ENCODE measurements around the gene RNF212B. TPM values are rescaled to one million over a fixed set of nuclear protein-coding genes. Genes with fewer than 3 reads are reported as not detected.

RNF212B gene
- total and polyA plus RNA-seq, 11 donors = not detected

- no peaks in the 10 kb centered on the region for H3K9me3 ChIP-seq
- peak; percentile 98 to 99 (median 99) for DNase-seq
- H3K27me3 ChIP-seq = no peaks in the 10 kb centered on the region
- peaks cover 0 to 61% (median 33%) of the 10 kb centered on the region in 12 donors for H3K4me1 ChIP-seq
- intact Hi-C loops (cut with DNase I) = loop anchor here in 6 of 10 donors (1.0 to 10.0 kb wide), 6 partner anchors 15 to 253 kb away; partner anchors contain the start of genes HOMEZ (in 3 of the 6), ACIN1 (in 1 of the 6), C14orf119 (in 1 of the 6) and PABPN1 (in 1 of the 6)
- peaks cover 0 to 31% (median 25%) of the 10 kb centered on the region in 9 donors for H3K36me3 ChIP-seq
- H3K27ac ChIP-seq = peak overlapping the region; percentile 94 to 100 (median 98)
- TF ChIP-seq POLR2A (IDR thresholded peaks at IDR 0.05) (no peak), CTCF (IDR thresholded peaks at IDR 0.05) (peak; percentile 53 to 98 (median 73))
- peak; percentile 76 to 90 (median 85) for ATAC-seq
- 0 to 1% (median 1%) methylated on average over 19 to 87 of the region's 87 CpGs for WGBS, 4 donors
- peak overlapping the region; percentile 77 to 95 (median 82) for H3K4me3 ChIP-seq
These were observed 63.7 kb downstream of the RNF212B start for GRCh38 chr14:23301288-23301968.

GRCh38 chr14:23301969-23302289 is 64.2 kb downstream of the RNF212B start:
- no peaks in the 10 kb centered on the region for H3K27me3 ChIP-seq
- peak overlapping the region; percentile 77 to 95 (median 82) for H3K4me3 ChIP-seq
- ATAC-seq (no peak), DNase-seq (no peak)
- H3K27ac ChIP-seq = peak overlapping the region; percentile 94 to 100 (median 98)
- H3K4me1 ChIP-seq = peaks cover 0 to 63% (median 35%) of the 10 kb centered on the region in 12 donors
- peak in 1 of 2 donors; percentile 75 for TF ChIP-seq POLR2A (IDR thresholded peaks at IDR 0.05)
- no peak for TF ChIP-seq CTCF (IDR thresholded peaks at IDR 0.05)
- no peaks in the 10 kb centered on the region for H3K9me3 ChIP-seq
- WGBS, 4 donors = 0 to 3% (median 1%) methylated on average over 8 to 25 of the region's 25 CpGs
- intact Hi-C loops (cut with DNase I) = loop anchor here in 6 of 10 donors (1.0 to 10.0 kb wide), 6 partner anchors 15 to 253 kb away; partner anchors contain the start of genes HOMEZ (in 3 of the 6), ACIN1 (in 1 of the 6), C14orf119 (in 1 of the 6) and PABPN1 (in 1 of the 6)
- peaks cover 0 to 26% (median 20%) of the 10 kb centered on the region in 9 donors for H3K36me3 ChIP-seq

GRCh38 chr14:23302290-23303225 is 64.8 kb downstream of the RNF212B start, which contains the start of gene PPP1R3E:
PPP1R3E (minus strand) TSS chr14:23302859; CDS start chr14:23302576, 283 bp downstream.
- peaks cover 0 to 67% (median 41%) of the 10 kb centered on the region in 12 donors for H3K4me1 ChIP-seq
- TF ChIP-seq POLR2A (IDR thresholded peaks at IDR 0.05) = no peak
- TF ChIP-seq CTCF (IDR thresholded peaks at IDR 0.05) = no peak
- H3K9me3 ChIP-seq = no peaks in the 10 kb centered on the region
- intact Hi-C loops (cut with DNase I) = loop anchor here in 3 of 10 donors (5.0 to 10.0 kb wide), 3 partner anchors 180 to 252 kb away; partner anchors contain the start of genes ACIN1 (in 1 of the 3), C14orf119 (in 1 of the 3), THTPA (in 1 of the 3) and ZFHX2 (in 1 of the 3)
- DNase-seq = peak; percentile 62 to 83 (median 71)
- peak within 1 kb of the TSS; percentile 77 to 95 (median 82) for H3K4me3 ChIP-seq
- peaks cover 0 to 19% (median 14%) of the 10 kb centered on the region in 9 donors for H3K36me3 ChIP-seq
- H3K27me3 ChIP-seq = no peaks in the 10 kb centered on the region
- peak in 2 of 4 donors; percentile 38 for ATAC-seq
- 3 to 10% (median 4%) methylated on average over 31 to 81 of the region's 81 CpGs for WGBS, 4 donors
- peak within 1 kb of the TSS; percentile 94 to 100 (median 98) for H3K27ac ChIP-seq

Measured in heart left ventricle (tissue), 16 donors.